Fibroblast of skin of back (primary cell): Measurements from ENCODE around the gene TRIM39.
"Not testable (repeated sequence)": the region's sequence is repeated elsewhere in the genome, so short reads cannot be mapped to it uniquely, and the experiment has no call there.

ENCODE experiments used
- DNase-seq: peaks from one replicate; pipeline ENCODE4 v3.0.0-alpha.2; 2013

Gene TRIM39

DNA sequence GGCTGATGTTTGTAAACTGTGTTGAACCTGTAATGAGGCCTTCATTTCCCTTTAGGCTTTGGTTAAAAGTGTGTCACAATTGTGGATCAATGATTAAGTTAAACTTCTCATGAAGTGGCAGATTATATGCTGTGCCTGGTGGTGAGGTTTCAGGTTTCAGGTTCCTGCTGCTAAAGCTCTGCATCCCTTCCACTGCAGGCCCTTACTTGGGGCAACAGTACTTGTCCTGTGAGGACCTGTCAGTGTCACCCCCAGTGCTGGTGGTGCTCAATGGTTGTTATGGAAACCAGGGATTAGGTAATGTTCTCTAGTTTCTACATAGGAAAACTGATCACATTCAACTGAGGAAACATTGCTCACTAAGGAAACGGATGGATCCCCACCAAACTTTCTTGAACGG, 36.7 kb downstream of the TRIM39 start:
- no peak for DNase-seq

DNA sequence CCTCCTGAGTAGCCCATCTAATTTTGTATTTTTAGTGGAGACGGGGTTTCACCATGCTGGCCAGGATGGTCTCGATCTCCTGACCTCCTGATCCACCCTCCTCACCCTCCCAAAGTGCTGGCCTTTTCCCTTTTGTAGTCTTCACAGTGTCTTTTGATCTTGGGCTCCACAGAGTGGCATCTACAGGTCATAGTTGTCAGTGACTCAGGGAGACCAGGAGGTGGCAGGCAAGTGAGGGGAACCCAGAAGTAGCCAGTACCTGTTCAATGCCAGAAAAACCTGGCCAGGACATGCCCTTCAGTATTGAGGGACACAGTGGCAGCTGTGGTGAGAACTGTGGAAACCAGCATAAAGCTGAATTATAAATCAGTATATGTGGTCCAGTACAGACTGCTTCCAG, 37.9 kb downstream of the TRIM39 start:
- no peak for DNase-seq

DNA sequence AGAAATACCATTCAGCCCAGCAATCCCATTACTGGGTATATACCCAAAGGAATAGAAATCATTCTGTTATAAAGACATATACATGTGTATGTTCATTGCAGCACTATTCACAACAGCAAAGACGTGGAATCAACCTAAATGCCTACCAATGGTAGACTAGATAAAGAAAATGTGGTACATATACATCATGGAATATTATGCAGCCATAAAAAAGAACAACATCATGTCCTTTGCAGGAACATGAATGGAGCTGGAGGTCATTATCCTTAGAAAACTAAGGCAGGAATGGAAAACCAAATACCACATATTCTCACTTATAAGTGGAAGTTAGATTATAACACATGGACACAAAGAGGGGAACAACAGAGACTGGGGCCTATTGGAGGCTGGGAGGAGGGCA, 42.6 kb downstream of the TRIM39 start:
- DNase-seq, result not testable (repeated sequence)

DNA sequence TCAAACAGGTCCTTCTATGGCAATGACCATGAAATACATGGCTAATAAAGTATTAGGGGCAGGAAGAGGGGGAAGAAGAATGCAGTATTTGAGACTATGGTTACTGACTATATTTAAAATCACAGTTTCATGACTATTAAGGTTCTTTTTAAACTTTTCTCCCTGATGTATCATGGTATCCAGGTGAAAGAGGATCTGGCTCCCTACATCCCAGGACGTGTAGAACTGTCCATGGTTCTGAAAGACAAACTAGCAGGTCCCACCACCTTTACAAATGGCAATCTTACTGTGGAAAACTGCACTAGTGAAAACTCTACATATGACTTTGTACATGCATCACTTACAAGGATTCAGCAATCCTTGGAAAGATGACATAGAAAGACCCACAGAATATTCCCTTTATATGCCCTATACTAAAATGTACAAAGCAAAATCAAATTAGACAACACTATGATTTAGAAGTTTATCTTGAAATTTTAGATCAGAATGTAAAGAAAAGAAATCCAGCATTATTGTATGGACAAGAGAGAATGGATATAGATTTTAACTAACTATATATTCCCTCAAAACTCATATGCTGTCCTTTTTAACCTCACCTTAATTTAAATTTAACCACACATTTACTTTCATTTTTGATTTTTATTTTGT, 51.7 kb downstream of the TRIM39 start:
- DNase-seq, result no peak

DNA sequence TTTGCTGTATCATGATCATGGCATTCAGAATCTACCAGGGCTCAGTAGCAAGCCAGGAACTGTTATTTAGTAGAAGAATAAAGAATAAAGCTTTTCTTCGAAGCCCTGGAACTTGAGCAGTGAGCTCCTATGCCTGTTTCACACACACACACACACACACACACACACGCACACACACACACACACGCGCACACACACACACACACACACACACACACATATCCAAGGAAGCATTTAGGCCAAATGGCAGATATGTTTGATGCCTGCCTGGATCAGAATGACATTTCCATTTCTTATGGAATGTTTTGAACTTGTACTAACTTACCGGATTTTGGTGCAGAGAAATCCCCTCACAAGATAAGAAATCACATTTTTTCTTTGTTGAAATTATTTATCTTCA, 53.7 kb downstream of the TRIM39 start:
- DNase-seq, result no peak

DNA sequence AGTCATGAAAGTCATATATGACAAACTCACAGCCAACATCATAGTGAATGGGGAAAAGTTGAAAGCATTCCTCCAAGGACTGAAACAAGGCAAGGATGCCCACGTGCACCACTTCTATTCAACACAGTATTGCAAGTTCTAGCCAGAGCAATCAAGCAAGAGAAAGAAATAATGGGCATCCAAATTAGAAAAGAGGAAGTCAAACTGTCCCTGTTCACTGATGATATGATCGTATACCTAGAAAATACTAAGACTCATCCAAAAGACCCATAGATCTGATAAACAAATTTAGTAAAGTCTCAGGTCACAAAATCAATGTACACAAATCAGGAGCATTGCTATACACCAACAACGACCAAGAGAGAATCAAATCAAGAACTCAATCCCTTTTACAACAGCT, 59.4 kb downstream of the TRIM39 start:
- no peak for DNase-seq

DNA sequence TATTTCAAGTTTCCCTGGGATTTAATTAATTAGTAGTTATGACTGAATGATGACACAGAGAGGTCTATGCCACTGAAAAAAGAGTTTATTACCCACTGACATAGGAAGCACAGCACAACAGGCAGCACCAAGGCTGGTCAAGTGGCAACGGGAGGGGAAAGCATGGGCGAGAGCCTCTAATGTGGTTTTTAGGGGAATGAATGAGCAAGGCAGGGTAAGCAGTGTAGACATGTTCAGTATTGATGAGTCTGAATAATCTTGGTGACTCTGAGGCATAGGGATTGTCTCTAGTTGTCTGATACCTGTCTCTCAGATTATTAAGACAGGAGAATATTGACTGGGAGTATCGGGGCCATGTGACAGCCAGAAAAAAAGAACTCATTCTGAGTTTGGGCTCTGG, 64.5 kb downstream of the TRIM39 start:
- no peak for DNase-seq
